Measurements from ENCODE around the gene BDKRB2.

Gene BDKRB2

DNA sequence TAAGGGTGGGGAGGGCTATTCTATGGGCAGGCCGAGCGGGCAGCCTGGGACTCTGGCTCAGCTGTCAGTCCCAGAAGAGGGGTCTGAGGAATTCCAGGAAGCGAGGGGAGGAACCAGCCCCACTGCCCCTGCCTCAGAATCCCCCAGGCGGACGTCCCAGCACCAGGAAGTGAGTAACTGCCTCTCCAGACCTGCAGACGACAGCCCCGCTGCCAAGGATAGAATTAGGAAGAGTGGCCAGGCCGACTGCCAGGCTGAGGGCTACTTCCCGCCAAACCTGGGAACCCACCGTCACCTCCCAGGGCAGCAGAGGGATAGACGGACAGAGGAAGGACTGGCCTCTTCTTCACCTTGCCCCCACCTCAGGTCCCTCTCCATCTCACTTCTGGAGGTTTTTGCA is 6.7 kb upstream of the BDKRB2 start:
- in situ Hi-C loops (cut with HindIII; ENCODE audit: low sequenced_read_pairs), result no loop called here

DNA sequence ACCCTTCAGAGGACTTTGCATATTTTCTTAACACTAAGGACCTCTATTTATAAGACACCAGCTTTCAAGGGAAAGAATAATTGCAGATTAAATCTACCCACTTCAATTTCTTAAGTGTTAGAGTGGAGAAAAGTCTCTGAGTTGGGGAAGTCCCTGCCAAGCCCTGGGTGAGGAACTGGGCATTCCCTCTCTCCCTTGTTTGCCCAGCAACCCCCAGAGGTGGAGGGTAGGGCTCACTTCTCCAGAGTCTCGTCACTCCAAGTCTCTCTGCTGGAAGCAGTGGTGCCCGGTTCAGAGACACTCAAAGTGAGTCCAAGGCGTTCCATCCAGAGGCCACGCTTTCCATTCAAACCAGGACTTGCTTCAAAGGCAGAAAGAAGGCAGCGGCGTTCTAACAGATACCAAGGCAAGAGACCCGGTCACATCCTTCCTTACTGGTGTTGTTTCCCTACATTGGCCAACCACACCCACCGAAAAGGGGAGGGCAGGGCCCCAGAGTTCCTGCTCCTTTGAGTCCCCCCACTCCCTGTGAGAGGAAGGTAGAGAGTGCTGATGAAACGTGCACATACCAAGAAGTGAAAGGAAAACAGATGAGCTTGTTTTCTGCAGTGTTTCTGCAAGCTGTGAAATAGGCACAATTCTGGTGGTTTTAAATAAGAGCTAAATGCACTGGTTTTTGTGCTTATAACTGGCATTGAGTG is 6.1 kb upstream of the BDKRB2 start:
- in situ Hi-C loops (cut with HindIII; ENCODE audit: low sequenced_read_pairs), result no loop called here

DNA sequence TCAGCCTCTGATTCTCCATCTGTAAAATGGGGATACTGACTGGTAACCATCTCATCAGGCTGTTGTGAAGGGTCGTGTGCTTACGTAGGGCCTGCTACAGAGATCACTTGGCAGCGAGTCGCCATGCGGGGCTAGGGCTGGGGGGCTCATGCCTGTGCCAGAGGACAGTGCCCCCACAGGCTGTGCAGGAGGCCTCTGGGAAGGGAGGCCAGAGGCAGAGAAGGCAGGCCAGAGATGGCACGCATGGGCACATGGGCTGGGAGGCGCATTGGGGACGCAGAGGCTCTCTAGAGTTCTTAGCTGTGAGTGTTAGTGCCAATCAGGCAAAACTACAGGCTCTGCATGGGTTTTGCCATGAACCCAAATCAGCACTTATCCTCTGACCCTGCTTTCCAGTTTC is 3.5 kb upstream of the BDKRB2 start:
- in situ Hi-C loops (cut with HindIII; ENCODE audit: low sequenced_read_pairs), result no loop called here

DNA sequence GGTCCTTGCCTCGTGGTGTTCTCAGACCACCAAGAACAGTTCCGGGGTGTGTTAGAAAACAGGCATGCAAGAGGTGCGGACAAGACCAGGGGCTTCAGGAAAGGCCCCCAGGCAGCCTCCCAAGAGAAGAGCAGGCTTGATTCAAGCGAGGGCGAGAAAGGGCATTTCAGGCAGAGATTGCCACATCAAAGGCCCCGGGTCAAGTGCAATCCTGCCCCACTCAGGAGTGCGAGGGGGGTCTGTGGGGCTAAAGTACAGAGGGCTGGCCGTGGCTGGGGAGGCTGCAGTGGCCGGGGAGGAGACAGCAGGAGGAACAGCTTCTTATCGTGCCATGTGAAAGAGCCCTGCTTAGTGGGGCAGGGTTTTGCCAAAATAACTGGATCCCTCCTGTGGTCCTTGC is 2.7 kb upstream of the BDKRB2 start:
- in situ Hi-C loops (cut with HindIII; ENCODE audit: low sequenced_read_pairs), result no loop called here

DNA sequence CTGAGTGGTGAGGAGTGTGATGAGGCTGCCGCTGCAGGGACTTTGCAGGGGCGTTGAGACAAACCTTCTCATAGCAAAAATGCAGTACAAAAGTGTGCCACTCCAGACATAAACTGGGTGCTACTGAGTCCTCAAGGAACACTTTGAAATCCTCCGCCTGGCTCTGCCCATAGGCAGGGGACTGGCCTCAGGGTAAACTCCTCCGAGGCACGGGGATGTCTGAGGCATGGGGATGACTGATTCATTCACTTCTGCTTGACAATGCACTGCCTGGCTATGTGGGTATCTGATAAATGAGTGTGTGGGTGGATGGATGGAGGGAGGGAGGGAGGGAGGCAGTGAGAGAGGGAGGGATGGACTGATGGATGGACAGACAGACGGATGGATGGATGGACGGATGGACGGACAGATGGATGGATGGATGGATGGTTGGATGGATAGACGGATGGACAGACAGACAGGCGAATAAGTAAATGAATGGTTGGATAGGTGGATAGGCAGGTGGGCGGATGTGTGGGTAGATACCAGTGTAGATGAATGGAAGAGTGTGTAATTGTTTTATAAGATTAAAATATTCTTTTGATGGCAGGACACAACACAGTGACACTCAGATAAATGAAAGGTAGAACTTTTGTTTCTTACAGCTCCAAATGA is 2.1 kb upstream of the BDKRB2 start:
- in situ Hi-C loops (cut with HindIII; ENCODE audit: low sequenced_read_pairs), result no loop called here

DNA sequence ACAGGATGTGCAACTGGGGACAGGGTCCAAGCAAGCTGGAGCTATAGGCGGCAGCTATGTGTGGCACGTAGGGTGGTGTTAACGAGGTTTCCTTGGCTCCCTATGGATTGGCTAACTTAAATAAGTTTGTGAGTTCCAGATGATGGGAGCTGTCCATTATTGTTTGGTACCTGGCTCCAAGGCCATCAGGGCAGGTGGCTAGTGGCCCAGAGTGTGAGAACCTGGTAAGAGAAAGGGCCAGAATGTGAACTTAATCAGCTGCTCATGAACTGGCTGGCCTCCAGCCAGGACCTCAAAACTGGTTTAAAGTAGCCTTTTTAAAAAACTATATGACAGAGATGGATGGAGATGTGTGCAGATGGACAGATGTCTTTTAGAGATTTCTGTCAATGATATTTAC is 1.5 kb upstream of the BDKRB2 start:
- in situ Hi-C loops (cut with HindIII; ENCODE audit: low sequenced_read_pairs), result no loop called here

DNA sequence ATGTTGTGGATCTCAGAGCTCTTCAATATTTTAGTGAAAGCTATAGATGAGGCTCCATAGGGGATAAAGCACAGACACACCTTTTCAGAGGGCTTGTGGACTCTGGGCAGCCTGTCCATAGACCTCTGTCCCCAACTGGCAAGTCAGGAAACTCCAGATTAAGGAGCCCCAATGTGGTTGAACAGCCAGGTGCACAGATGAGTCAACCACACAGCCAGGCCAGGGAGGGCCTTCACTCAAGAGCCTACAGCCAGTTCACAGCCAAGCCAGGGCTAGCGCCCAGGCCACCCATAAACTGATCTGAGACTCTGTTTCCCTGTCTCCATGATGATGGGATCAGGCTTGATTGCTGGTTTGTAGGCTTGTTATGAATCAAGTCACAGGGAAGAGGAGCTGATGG is 1.0 kb upstream of the BDKRB2 start:
- in situ Hi-C loops (cut with HindIII; ENCODE audit: low sequenced_read_pairs), result no loop called here

DNA sequence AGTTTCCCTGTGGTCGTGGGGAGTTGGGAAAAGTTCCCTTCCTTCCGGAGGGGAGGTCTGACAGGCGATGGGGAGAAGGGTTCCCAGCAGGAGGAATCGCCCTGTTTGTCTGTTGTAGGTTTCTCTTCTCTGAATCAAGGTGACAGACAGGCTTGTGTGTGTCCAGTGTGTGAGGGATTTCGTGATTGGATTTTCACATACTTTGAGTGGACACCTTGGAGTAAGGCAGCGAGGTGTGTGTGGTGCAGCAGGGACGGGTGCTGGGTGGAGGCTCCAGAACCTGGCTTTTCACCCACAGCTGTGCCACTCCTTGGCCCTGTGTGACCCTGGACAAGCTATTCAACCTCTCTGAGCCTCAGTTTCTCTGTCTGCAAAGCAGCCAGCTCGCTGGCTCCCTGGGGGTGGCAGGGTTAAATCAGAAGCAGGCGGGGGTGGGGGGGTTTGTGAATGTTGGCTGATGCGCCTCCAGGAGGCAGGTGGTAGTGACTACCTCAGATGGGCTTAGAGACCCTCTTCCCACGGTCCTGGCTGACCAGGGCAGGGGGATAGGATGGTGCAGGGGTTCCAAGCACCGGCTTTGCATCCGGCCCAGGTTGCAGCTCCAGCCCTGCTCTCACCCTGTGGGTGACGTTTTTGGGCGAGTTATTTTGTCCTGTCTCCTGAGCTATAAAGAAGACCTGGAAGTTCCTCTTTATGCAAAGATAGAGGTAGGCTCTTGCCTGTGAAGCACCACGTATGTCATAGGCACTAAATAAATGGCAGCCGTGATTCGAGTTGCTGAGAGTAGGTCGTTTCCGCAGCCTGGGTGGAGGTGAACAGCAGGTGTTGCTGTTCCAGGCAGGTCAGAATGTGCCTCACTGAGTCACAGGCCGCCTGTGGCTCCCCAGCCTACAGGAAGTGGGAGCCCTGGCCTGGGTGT is 679 bp downstream of the BDKRB2 start:
- in situ Hi-C loops (cut with HindIII; ENCODE audit: low sequenced_read_pairs), result no loop called here

DNA sequence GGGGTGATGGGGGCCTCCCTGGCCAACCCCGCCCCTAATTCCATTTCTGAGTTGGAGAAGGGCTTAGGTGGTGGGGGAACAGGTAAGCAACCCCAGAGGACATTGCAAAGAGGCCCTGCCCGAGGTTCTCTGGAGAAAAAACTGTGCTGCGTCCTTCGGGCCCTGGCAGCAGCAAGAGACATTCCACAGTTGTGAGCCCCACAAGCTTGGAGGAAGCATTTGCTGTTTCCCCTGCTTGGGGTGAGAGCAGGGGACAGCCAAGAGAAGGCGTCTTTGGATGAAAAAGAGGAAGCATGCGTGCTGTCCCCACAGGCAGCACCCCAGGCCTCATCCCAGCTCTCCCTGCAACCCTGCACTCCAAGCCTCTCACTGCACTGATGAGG is 1.3 kb downstream of the BDKRB2 start:
- in situ Hi-C loops (cut with HindIII; ENCODE audit: low sequenced_read_pairs), result no loop called here

DNA sequence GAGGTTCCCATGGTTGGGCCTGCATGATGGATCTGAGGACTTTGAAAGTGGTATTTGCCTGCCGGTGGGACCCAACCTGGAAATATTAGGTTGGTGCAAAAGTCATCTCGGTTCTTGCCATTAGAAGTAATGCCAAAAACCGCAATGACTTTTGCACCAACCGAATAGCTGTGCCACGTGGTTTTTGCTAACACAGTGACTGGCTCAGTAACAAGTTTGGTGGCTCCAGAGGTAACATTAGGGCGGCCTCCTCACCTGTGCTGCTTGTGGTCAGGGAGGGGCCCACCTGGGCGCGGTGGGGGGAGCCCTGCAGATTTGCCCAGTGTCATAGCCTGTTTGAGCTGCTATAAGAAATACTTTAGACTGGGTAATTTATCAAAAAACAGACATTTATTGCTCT is 1.8 kb downstream of the BDKRB2 start:
- in situ Hi-C loops (cut with HindIII; ENCODE audit: low sequenced_read_pairs), result no loop called here

DNA sequence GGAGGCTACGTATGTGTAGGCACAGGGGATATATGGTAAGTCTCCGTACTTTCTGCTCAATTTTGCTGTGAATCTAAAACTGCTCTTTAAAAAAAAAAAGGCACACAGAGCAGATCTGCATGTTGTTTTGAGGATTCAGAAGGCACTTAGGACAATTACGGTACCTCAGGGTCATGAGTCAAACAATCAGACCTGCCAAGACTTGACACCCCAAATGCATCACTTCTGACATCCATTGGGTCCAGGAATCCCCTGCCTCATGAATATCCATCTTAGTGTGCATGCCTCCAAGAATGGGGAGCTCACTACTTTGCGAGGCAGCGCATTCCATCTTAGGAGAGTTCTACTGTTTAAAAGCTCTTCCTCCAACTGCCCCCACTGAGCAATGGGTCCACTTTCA is 3.0 kb downstream of the BDKRB2 start:
- in situ Hi-C loops (cut with HindIII; ENCODE audit: low sequenced_read_pairs), result no loop called here

DNA sequence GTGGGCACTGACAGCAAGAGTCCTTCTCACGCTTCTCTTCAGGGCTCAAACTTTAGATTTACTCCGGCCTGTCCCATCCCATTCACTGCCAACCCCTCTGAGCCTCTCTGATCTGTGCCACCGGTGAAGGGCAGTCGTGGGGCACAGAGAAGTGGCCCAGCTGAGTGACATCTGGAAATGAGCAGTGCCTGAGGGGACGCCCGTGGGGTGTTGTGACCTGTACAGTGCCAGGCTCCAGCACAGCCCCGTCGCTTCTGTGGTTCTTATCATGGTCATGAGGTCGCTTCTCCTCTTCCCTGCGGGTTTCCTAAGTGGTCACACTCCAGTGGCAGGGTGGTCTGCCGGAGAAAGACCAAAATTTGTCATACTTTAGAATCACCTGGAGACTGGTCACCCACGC is 4.1 kb downstream of the BDKRB2 start:
- in situ Hi-C loops (cut with HindIII; ENCODE audit: low sequenced_read_pairs), result no loop called here

DNA sequence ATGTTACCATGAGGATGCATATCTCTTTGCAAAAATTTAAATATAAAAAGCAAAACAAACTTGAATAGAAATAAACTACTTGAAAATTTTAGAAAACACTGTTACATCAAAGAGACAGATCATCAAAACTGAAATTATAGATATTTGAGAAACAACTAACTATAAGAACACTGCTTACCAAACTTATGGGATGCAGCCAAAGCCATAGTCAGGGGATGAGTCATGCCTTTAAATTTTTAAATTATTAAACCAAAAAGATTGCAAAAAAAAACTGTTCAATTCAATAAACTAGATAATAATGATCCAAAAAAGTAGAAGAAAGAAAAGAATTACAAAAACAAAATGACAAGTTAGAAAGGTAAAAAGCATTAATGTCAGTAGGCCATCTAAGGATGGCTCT is 7.5 kb downstream of the BDKRB2 start:
- in situ Hi-C loops (cut with HindIII; ENCODE audit: low sequenced_read_pairs), result no loop called here

DNA sequence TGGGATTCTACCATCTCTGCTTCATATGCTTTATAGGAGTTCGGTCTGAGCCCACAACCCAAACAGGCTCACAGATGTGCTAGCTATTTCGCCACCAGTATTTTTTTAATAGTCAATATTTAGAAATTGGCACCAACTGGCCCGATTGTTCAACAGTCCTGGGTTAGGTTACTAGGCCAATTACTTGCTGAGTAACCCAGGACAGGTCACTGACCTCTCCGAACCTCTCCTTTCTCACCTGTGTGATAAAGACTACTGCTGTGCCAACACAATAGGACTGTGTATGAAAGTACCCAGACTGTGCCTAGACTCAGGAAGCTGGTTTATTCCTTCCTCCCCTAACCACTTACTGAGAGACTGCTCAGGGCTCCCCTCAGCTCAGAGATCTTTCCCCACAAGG is 8.3 kb downstream of the BDKRB2 start:
- in situ Hi-C loops (cut with HindIII; ENCODE audit: low sequenced_read_pairs), result no loop called here

DNA sequence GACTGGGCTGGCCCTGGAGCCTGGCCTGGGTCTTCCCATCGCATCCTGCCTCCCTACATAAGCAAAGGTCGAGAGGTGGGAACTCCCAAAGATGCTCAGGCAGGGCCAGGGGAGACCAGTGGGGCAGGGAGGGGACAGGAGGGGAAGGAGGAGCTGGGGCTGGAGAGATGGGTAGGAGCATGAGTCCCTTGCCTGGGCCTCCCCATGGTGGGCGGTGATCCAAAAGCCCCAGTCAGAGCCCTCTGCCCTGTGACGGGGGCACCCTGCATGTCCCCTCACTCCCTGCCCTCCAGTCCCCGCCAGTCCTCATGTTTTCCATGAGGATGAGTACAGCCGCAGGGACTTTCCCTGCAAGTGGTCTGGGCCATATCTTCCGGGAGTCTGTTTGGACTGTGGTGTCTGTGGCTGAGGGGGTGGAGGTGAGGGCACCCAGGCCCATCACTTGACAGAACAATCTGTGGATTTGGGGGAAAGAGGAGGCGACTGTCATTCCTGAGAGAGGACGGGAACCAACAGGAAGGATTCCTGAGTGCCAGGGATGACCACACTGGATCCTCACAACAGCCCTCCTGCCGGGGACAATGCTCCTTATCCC is 9.3 kb downstream of the BDKRB2 start:
- in situ Hi-C loops (cut with HindIII; ENCODE audit: low sequenced_read_pairs), result no loop called here

DNA sequence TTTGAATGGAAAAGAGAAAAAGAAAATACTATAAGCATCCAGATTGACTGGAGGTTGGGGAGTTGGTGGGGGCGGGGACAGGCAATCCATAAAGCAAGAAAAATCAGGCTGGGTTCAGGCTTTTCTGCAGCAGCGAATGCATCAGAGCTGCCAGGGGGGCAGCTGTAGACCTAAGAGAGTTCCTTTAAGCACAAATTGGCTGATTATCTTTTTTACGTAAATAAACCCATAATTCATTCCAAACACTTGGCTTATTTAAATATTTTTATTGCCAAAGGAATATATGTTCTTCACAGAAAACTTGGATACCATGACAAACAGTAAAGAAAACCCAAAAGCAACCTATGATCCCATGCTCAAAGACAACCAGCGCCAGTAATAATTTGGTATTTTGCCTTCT is 10.2 kb downstream of the BDKRB2 start:
- in situ Hi-C loops (cut with HindIII; ENCODE audit: low sequenced_read_pairs), result no loop called here

DNA sequence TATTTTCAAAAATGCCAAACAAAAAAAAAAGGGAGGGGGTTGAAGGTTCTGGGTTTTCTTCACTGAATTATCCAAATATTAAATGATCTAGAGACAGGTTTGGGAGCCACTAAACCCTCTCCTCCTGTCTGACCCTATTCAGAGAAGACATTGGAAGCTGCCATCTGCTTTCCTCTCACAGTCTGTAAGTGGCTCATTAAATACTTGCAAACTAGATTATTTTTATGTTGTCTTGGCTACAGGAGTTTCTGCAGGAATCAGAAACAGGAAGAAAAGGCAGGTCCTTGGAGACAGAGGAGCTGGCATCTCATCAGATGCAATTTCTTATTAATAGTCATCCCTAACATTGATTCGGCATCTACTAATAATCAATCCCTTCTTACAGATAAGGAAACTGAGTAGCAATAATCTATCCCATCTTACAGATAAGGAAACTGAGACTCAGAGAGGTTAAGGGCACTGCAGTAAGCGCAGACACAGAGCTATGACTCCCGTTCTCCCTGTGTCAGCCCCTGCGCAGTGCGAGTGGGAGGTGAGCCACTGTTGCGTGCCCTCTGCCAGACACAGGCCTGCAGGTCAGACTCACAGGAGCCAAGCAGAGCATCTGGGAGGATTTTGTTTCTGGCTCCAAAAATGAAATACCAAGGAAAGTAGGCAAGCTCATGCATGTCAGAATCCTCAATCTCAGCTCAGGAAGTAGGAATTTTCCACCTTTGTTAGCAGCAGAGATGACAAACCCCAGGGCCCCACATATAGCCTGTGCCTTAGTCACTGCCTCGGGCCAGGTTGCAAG is 11.0 kb downstream of the BDKRB2 start:
- in situ Hi-C loops (cut with HindIII; ENCODE audit: low sequenced_read_pairs), result no loop called here

DNA sequence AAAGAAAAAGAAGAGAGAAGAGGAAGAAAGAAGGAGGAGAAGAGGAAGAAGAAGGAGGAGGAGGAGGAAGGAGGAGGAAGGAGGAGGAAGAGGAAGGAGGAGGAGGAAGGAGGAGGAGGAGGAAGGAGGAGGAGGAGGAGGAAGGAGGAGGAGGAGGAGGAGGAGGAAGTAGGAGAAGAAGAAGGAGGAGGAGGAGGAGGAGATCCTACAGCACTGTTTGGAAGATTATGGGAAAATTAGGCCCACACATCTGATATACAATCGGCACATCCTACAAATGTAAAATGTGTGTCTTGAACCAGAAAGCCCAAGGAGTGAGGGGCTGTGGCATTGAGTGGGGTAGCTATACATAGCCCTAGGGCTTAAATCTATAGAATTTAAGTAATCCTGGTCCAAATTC is 12.0 kb downstream of the BDKRB2 start:
- in situ Hi-C loops (cut with HindIII; ENCODE audit: low sequenced_read_pairs), result no loop called here

DNA sequence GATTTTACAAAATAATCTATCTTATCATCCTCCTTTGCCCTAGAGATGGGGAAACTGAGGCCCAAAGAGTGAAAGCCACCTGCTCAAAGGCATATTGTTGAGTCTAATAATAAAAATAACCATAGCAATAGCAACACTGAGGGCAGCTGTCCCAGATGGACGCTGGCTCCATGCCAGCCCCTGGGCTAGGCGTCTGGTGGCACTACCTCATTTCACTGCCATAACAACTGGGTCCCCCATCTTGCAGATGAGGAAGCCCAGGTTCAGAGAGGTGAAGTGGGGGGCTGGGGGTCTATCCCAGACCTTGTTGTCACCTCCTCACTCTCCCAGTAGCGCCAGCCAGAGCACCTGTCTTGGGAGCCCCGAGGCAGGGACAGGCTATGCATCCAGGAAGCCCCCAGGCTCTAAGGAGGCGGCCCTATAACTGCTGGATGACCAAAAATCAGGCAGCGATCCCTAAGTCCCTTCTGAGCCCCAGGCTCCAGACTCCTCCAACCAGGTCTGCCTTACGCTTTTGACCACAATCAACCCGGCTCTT is 12.8 kb downstream of the BDKRB2 start:
- in situ Hi-C loops (cut with HindIII; ENCODE audit: low sequenced_read_pairs), result no loop called here

DNA sequence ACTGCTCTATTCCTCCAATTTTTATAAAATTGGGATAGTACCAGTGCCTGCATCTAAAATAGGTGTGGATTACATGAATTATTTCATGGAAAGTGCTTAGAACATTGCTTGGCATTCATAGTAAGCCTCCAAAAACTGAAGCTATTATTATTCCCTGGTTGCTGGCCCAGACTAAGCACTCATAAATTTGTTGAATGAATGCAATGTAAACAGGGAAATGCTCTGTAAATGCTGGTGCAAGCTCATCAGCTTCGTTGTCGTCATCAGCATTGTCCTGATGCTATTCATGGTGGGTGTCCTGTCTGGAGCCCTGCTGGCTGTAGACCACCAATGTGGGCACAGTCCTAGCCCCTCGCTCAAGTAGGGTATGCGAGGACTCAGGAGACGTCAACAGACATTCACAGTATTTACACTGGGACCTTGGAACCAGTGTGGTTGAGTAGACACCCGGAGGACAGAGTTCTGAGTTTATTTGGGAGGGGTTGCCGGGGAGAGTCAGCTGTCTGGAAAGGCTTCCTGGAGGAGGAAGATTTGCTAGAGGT is 16.5 kb downstream of the BDKRB2 start:
- in situ Hi-C loops (cut with HindIII; ENCODE audit: low sequenced_read_pairs), result loop anchor here (10.0 kb wide), 1 partner anchor 76 kb away; no protein-coding TSS in a partner anchor

Data from DLD1 (cell line).